GM12878 (cell line): ENCODE results near the gene CHD9. TPM values are rescaled to one million over a fixed set of nuclear protein-coding genes. Genes with fewer than 3 reads are reported as not detected.

Experiments
- CREB1 ChIP-seq: IDR thresholded peaks from 2 replicates; pipeline ENCODE4 v1.6.1; 2012; ENCODE audit warnings: low read depth, mild to moderate bottlenecking, inconsistent platforms
- E2F4 ChIP-seq: IDR thresholded peaks from 2 replicates; pipeline ENCODE4 v1.6.1; 2012; ENCODE audit warnings: low read depth, low read length, improper control_type of control experiment
- ELK1 ChIP-seq: IDR thresholded peaks from 2 replicates; pipeline ENCODE4 v1.6.1; 2012; ENCODE audit warnings: low read depth, low read length, improper control_type of control experiment
- HDAC6 ChIP-seq: fragments of 200-600 bp; sonication (generic); IDR thresholded peaks from one replicate; pipeline ENCODE4 v1.8.0; 2017; ENCODE audit warnings: antibody characterized with exemption; ENCODE audit not compliant: unreplicated experiment
- IKZF1 ChIP-seq: fragments of 450-650 bp; conservative IDR thresholded peaks from 2 replicates; pipeline ENCODE4 v1.6.1; 2017; ENCODE audit warnings: antibody characterized with exemption, mild to moderate bottlenecking
- IRF3 ChIP-seq: fragments of 450-650 bp; IDR thresholded peaks from 2 replicates; pipeline ENCODE4 v1.6.1; 2014; ENCODE audit warnings: mild to moderate bottlenecking
- IRF5 ChIP-seq: fragments of 450-650 bp; IDR thresholded peaks from 2 replicates; pipeline ENCODE4 v1.6.1; 2017; ENCODE audit warnings: borderline replicate concordance
- JUNB ChIP-seq: IDR thresholded peaks from 2 replicates; pipeline ENCODE4 v1.6.1; 2016; ENCODE audit warnings: antibody characterized with exemption, mild to moderate bottlenecking
- KAT2A ChIP-seq: conservative IDR thresholded peaks from 2 replicates; pipeline ENCODE4 v1.6.1; 2011; ENCODE audit warnings: low read depth, low read length; ENCODE audit not compliant: control insufficient read depth
- KLF5 ChIP-seq: fragments of 450-650 bp; IDR thresholded peaks from 2 replicates; pipeline ENCODE4 v1.6.1; 2014; ENCODE audit warnings: mild to moderate bottlenecking; ENCODE audit not compliant: partially characterized antibody
- MTA2 ChIP-seq: fragments of 450-650 bp; IDR thresholded peaks from 2 replicates; pipeline ENCODE4 v1.6.1; 2016; ENCODE audit warnings: low read depth, mild to moderate bottlenecking, moderate library complexity
- PAX8 ChIP-seq: fragments of 450-650 bp; IDR thresholded peaks from 2 replicates; pipeline ENCODE4 v1.6.1; 2017; ENCODE audit warnings: mild to moderate bottlenecking, moderate library complexity
- SIN3A ChIP-seq: IDR thresholded peaks from 2 replicates; pipeline ENCODE4 v1.6.1; 2012; ENCODE audit warnings: low read depth, low read length, improper control_type of control experiment
- YY1 ChIP-seq: IDR thresholded peaks from 2 replicates; pipeline ENCODE4 v1.6.1; 2011; ENCODE audit warnings: low read depth, mild to moderate bottlenecking, low read length
- ZBTB11 ChIP-seq: fragments of 450-650 bp; formaldehyde crosslinking; IDR thresholded peaks from 2 replicates; pipeline ENCODE4 v1.5.0; 2022; ENCODE audit warnings: mild to moderate bottlenecking, missing genetic modification characterization
- ZNF274 ChIP-seq: IDR thresholded peaks from one replicate; pipeline ENCODE4 v1.8.0; 2011; ENCODE audit not compliant: insufficient read length, insufficient read depth
- ZNF687 ChIP-seq: fragments of 450-650 bp; IDR thresholded peaks from 2 replicates; pipeline ENCODE4 v1.6.1; 2017; ENCODE audit warnings: mild to moderate bottlenecking, moderate library complexity
- polyA plus RNA-seq, 11 experiments: library from polyadenylated mRNA; depleted of rRNA in 4 of 11; unstranded in 6 of 11; stranded (reverse) in 5 of 11; fragments of >200 nt; fragmentation: Nextera tagmentation in 4 of 11; fragmentation: Illumina TruSeq in 1 of 11; extraction: Ambion mirVana in 4 of 11; extraction: Trizol in 1 of 11; gene quantifications; 1 replicate in 1 of 11; 2 replicates in 10 of 11; pipeline versions ENCODE4 v1.2.1 to v1.2.3, GENCODE V29; 2011 to 2016; ENCODE audit warnings: inconsistent platforms in 2 of 11, missing spikeins in 2 of 11, low read depth in 1 of 11
- total RNA-seq, 4 experiments: library from RNA; depleted of rRNA in 3 of 4; stranded (reverse); fragments of >200 nt in 3 of 4; fragmentation: Illumina TruSeq in 1 of 4; extraction: Trizol in 1 of 4; gene quantifications; 2 replicates each; pipeline versions ENCODE4 v1.2.1 to v1.2.3, GENCODE V29; 2013 to 2021

The CHD9 gene
- total and polyA plus RNA-seq, 10 of the 15 experiments (the other 5 are each of a cell fraction or from before 2014, with no cell fraction given), result 29.2 to 95.7 (median 54.3) TPM

GRCh38 chr16:53094013-53094630, 39.3 kb downstream of the CHD9 start (continued):
- TF ChIP-seq ZBTB11 (CRISPR knock-in tag) (peak; percentile 58; the same call in 1 of the 2 replicates), IRF5 (no peak), ELK1 (0 out of 2 replicates have a peak, but pooled peaks have one; percentile 16), HDAC6 (no peak), KAT2A (no peak), PAX8 (no peak), IRF3 (no peak), MTA2 (peak; percentile 16; the same call in 1 of the 2 replicates), SIN3A (peak; percentile 46; the same call in 1 of the 2 replicates), JUNB (no peak), ZNF274 (no peak), ZNF687 (peak; percentile 85), KLF5 (no peak), E2F4 (no peak), YY1 (peak; percentile 27; the same call in 1 of the 2 replicates), CREB1 (0 out of 2 replicates have a peak, but pooled peaks have one; percentile 18), IKZF1 (peak; percentile 70)
